22Rv1 (cell line): ENCODE measurements around the gene PTBP2.

Experiments used
- ZFX ChIP-seq: fragments of 450-650 bp; IDR thresholded peaks from 2 replicates; pipeline ENCODE4 v1.6.1; 2017; ENCODE audit warnings: antibody characterized with exemption, borderline replicate concordance
- TF ChIP-seq, protein P1 (sequence below): fragments of 450-650 bp; IDR thresholded peaks from 2 replicates; pipeline ENCODE4 v1.5.1; 2017; ENCODE audit warnings: mild to moderate bottlenecking

DNA sequence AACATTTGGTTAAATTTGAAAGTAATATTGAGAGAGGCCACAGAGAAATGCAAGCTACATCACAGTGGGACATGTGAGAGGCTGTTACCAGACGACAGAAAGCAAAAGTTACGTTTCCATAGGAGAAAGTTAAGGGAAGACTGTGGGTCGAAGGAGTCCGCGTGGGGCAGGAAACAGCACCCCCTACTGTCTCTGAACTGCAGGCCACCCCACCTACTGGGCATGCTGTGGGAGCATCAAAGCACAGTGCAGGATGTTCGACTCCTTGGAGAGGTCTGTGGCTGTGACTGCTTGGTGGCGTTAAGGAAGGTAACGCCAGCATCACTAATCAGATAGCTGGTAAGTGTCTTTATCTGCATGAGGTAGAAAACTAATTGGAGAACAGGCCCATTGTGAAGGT, 123.9 kb downstream of the PTBP2 start:
- TF ChIP-seq, protein P1, sequence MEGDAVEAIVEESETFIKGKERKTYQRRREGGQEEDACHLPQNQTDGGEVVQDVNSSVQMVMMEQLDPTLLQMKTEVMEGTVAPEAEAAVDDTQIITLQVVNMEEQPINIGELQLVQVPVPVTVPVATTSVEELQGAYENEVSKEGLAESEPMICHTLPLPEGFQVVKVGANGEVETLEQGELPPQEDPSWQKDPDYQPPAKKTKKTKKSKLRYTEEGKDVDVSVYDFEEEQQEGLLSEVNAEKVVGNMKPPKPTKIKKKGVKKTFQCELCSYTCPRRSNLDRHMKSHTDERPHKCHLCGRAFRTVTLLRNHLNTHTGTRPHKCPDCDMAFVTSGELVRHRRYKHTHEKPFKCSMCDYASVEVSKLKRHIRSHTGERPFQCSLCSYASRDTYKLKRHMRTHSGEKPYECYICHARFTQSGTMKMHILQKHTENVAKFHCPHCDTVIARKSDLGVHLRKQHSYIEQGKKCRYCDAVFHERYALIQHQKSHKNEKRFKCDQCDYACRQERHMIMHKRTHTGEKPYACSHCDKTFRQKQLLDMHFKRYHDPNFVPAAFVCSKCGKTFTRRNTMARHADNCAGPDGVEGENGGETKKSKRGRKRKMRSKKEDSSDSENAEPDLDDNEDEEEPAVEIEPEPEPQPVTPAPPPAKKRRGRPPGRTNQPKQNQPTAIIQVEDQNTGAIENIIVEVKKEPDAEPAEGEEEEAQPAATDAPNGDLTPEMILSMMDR, result peak; percentile 59
- TF ChIP-seq ZFX, result no peak
